ENCODE data around the gene RASEF. TPM values are rescaled to one million over a fixed set of nuclear protein-coding genes. Genes with fewer than 3 reads are reported as not detected.

The RASEF gene
- total RNA-seq, 1 experiment from 2014 or later = 0.09 TPM

- TF ChIP-seq EZH2 (IDR thresholded peaks at IDR 0.05; ENCODE audit: borderline replicate concordance, low read depth, low read length, poor library complexity, severe bottlenecking) = no peak
- no peak for TF ChIP-seq CTCF (conservative IDR thresholded peaks at IDR 0.05; ENCODE audit: low read depth, low read length)
- POLR2A ChIA-PET (ENCODE audit: low non-redundant PET) = no interaction called here
- Histone ChIP-seq H3K27me3 (replicated peaks; ENCODE audit: insufficient read depth, low read depth, low read length, poor library complexity) (no peaks in the 10 kb centered on the region), H3K27ac (ENCODE audit: low read depth, low read length, poor library complexity, severe bottlenecking) (no peak overlapping the region), H3K9me3 (ENCODE audit: low read depth, low read length, poor library complexity, severe bottlenecking) (no peaks in the 10 kb centered on the region), H3K4me3 (ENCODE audit: low read depth, low read length, poor library complexity, severe bottlenecking) (no peak overlapping the region), H3K4me1 (ENCODE audit: insufficient read depth, low read length, poor library complexity, severe bottlenecking) (no peaks in the 10 kb centered on the region), H3K36me3 (ENCODE audit: insufficient read depth, low read length, poor library complexity, severe bottlenecking) (no peaks in the 10 kb centered on the region)
- CTCF ChIA-PET = no interaction called here
- intact Hi-C loops (cut with micrococcal nuclease; ENCODE audit: unreplicated experiment) = no loop called here
- no peak for DNase-seq (ENCODE audit: low spot score)
- BruUV-seq (replicated peaks) = no TSS peak
These were observed 42.1 kb downstream of the RASEF start for GRCh38 chr9:83020864-83021263.

- H3K9me3 ChIP-seq (ENCODE audit: low read depth, low read length, poor library complexity, severe bottlenecking) = no peaks in the 10 kb centered on the region
- ChIA-PET CTCF (no interaction called here), POLR2A (ENCODE audit: low non-redundant PET) (no interaction called here)
- H3K27ac ChIP-seq (ENCODE audit: low read depth, low read length, poor library complexity, severe bottlenecking) = no peak overlapping the region
- BruUV-seq (replicated peaks) = no TSS peak
- no peaks in the 10 kb centered on the region for H3K4me1 ChIP-seq (ENCODE audit: insufficient read depth, low read length, poor library complexity, severe bottlenecking)
- intact Hi-C loops (cut with micrococcal nuclease; ENCODE audit: unreplicated experiment) = no loop called here
- no peak overlapping the region for H3K4me3 ChIP-seq (ENCODE audit: low read depth, low read length, poor library complexity, severe bottlenecking)
- no peak for TF ChIP-seq CTCF (conservative IDR thresholded peaks at IDR 0.05; ENCODE audit: low read depth, low read length)
- no peak for TF ChIP-seq EZH2 (IDR thresholded peaks at IDR 0.05; ENCODE audit: borderline replicate concordance, low read depth, low read length, poor library complexity, severe bottlenecking)
- H3K27me3 ChIP-seq (replicated peaks; ENCODE audit: insufficient read depth, low read depth, low read length, poor library complexity) = no peaks in the 10 kb centered on the region
- no peaks in the 10 kb centered on the region for H3K36me3 ChIP-seq (ENCODE audit: insufficient read depth, low read length, poor library complexity, severe bottlenecking)
- no peak for DNase-seq (ENCODE audit: low spot score)
These were observed 42.6 kb downstream of the RASEF start for GRCh38 chr9:83020327-83020726.

- no peaks in the 10 kb centered on the region for H3K27me3 ChIP-seq (replicated peaks; ENCODE audit: insufficient read depth, low read depth, low read length, poor library complexity)
- CTCF ChIA-PET = no interaction called here
- no TSS peak for BruUV-seq (replicated peaks)
- POLR2A ChIA-PET (ENCODE audit: low non-redundant PET) = no interaction called here
- TF ChIP-seq EZH2 (IDR thresholded peaks at IDR 0.05; ENCODE audit: borderline replicate concordance, low read depth, low read length, poor library complexity, severe bottlenecking) (no peak), CTCF (conservative IDR thresholded peaks at IDR 0.05; ENCODE audit: low read depth, low read length) (no peak)
- no peaks in the 10 kb centered on the region for H3K4me1 ChIP-seq (ENCODE audit: insufficient read depth, low read length, poor library complexity, severe bottlenecking)
- intact Hi-C loops (cut with micrococcal nuclease; ENCODE audit: unreplicated experiment) = no loop called here
- no peak overlapping the region for H3K4me3 ChIP-seq (ENCODE audit: low read depth, low read length, poor library complexity, severe bottlenecking)
- no peaks in the 10 kb centered on the region for H3K36me3 ChIP-seq (ENCODE audit: insufficient read depth, low read length, poor library complexity, severe bottlenecking)
- no peaks in the 10 kb centered on the region for H3K9me3 ChIP-seq (ENCODE audit: low read depth, low read length, poor library complexity, severe bottlenecking)
- H3K27ac ChIP-seq (ENCODE audit: low read depth, low read length, poor library complexity, severe bottlenecking) = no peak overlapping the region
- no peak for DNase-seq (ENCODE audit: low spot score)
These were observed 43.7 kb downstream of the RASEF start for GRCh38 chr9:83019246-83019645.

Data from A673 (cell line).